WI38 (cell line): ENCODE measurements around the gene SHKBP1.

Experiments
- H3K4me3 ChIP-seq: 2 replicates; pipeline ENCODE4 v1.5.1; 2011; ENCODE audit warnings: low read depth, mild to moderate bottlenecking, control low read depth, low read length
- TF ChIP-seq, protein P1 (sequence below): IDR thresholded peaks from 2 replicates; pipeline ENCODE4 v1.5.1; 2012; ENCODE audit warnings: low read depth, mild to moderate bottlenecking, control low read depth, low read length

SHKBP1 gene

DNA sequence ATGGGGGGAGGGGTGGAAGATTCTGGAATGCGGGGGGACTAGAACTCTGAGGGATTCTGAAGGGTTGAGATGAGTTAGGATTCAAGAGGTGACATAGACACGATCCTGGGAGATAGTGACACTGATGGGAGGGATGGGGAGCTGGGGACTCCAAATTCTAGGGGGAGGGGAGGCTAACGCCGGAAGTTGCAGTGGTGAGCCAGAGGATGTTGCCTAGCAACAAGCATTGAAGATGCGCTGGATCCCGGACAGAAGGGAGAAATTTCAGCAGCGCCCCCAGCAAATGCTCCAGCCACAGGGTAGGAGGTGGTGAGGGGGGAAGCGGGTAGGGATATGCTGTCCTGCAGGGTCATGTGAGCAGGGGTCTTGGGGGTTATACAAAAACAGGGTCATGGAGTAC, 17.6 kb downstream of the SHKBP1 start:
- TF ChIP-seq, protein P1, sequence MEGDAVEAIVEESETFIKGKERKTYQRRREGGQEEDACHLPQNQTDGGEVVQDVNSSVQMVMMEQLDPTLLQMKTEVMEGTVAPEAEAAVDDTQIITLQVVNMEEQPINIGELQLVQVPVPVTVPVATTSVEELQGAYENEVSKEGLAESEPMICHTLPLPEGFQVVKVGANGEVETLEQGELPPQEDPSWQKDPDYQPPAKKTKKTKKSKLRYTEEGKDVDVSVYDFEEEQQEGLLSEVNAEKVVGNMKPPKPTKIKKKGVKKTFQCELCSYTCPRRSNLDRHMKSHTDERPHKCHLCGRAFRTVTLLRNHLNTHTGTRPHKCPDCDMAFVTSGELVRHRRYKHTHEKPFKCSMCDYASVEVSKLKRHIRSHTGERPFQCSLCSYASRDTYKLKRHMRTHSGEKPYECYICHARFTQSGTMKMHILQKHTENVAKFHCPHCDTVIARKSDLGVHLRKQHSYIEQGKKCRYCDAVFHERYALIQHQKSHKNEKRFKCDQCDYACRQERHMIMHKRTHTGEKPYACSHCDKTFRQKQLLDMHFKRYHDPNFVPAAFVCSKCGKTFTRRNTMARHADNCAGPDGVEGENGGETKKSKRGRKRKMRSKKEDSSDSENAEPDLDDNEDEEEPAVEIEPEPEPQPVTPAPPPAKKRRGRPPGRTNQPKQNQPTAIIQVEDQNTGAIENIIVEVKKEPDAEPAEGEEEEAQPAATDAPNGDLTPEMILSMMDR: no peak

GRCh38 chr19:40594657-40595091, 18.0 kb downstream of the SHKBP1 start:
- no peak overlapping the region for H3K4me3 ChIP-seq
- TF ChIP-seq, protein P1: no peak

More for the DNA sequence above, 17.6 kb downstream of the SHKBP1 start:
- no peak overlapping the region for H3K4me3 ChIP-seq

GRCh38 chr19:40596608-40597328, 20.1 kb downstream of the SHKBP1 start:
- H3K4me3 ChIP-seq: peak overlapping the region; percentile 69
- TF ChIP-seq, protein P1: no peak

GRCh38 chr19:40597329-40597838, 20.7 kb downstream of the SHKBP1 start:
- H3K4me3 ChIP-seq: peak overlapping the region; percentile 69
- TF ChIP-seq, protein P1: no peak

GRCh38 chr19:40598121-40598917, 21.6 kb downstream of the SHKBP1 start:
- TF ChIP-seq, protein P1: peak; percentile 92
- peak overlapping the region; percentile 69 for H3K4me3 ChIP-seq

DNA sequence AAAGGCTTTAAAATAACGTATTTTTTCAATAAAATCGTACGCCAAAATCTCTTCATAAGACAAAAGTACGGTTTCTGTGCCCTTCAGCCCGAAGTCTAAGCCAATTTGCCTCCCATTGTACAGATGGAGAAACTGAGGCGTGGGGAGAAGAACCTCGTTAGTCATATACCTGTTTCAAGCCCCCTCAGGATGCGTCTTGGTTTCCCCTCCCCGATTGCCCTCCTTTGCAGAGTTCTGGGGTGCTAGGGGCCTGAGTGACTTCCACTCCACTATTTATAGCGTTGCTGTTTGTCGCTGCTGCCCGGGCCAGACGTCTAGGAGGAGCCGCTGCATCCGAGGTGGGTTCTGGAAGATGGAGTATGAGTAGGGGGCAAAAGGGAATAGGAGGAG, 22.2 kb downstream of the SHKBP1 start:
- 0 out of 2 replicates have a peak overlapping the region, but pooled peaks have one; percentile 1 for H3K4me3 ChIP-seq
- TF ChIP-seq, protein P1: no peak
